Measurements from ENCODE around the gene NCR2. TPM values are rescaled to one million over a fixed set of nuclear protein-coding genes. Genes with fewer than 3 reads are reported as not detected.

NCR2 gene
- total and polyA plus RNA-seq, 5 experiments from 2014 or later: not detected

DNA sequence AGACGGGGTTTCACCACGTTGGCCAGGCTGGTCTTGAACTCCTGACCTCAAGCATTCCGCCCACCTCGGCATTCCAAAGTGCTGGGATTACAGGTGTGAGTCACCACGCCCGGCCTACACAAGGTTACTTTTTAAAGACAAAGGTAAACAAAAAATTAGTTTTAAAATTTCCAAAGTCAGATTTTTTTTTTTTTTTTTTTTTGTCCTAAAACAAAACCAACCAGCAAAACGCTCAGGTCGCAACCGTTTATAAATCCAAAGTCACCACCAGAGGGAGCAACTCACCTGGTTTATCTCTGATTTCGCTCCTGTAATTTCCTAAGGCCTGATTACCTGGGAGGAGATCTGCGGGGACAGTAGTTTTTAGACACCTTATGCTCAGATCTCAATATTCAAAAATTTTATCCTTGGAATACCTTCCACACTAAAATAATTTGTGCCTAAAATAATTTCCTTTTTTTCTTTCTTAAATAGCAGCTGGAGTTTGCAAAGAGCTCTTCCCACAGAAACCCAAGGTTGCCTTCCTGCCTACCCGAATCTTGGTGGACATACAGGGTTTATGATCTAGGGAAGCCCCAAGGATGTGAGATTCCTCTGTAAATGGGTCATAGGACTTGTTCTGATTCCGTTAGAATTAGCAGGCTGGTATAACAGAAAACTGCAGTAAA is 29.1 kb upstream of the NCR2 start:
- peak; percentile 40 to 49 for ATAC-seq
- no peaks in the 10 kb centered on the region for H3K36me3 Mint-ChIP-seq
- peaks cover 6 to 23% (median 18%) of the 10 kb centered on the region in 4 donors for H3K4me1 Mint-ChIP-seq
- peak in 8 of 10 donors; percentile 23 to 54 (median 44) for DNase-seq
- peak overlapping the region in 2 of 10 donors; percentile 21 to 62 for H3K27ac Mint-ChIP-seq
- POLR2A ChIA-PET: interaction anchor here (0.7 to 1.2 kb wide), 3 partner anchors 10 to 90 kb away, joined by 3 to 6 read pairs (median 3); no protein-coding TSS in a partner anchor
- H3K9me3 Mint-ChIP-seq: peaks cover 0 to under 1% (median 0%) of the 10 kb centered on the region in 9 donors
- no peak overlapping the region for H3K4me3 Mint-ChIP-seq
- peaks cover 0 to 10% (median 0%) of the 10 kb centered on the region in 5 donors for H3K27me3 Mint-ChIP-seq

- Mint-ChIP-seq H3K9me3 (no peaks in the 10 kb centered on the region), H3K36me3 (no peaks in the 10 kb centered on the region), H3K27me3 (peaks cover 3 to 29% (median 15%) of the 10 kb centered on the region in 5 donors), H3K4me3 (no peak overlapping the region), H3K4me1 (peaks cover 4 to 35% (median 20%) of the 10 kb centered on the region in 4 donors), H3K27ac (no peak overlapping the region)
- POLR2A ChIA-PET: no interaction called here
- no peak for DNase-seq
- no peak for ATAC-seq
These were observed 20.2 kb upstream of the NCR2 start for GRCh38 chr6:41315203-41315602.

- ATAC-seq (no peak), DNase-seq (no peak)
- H3K9me3 Mint-ChIP-seq: no peaks in the 10 kb centered on the region
- no peaks in the 10 kb centered on the region for H3K36me3 Mint-ChIP-seq
- H3K4me3 Mint-ChIP-seq: no peak overlapping the region
- no peak overlapping the region for H3K27ac Mint-ChIP-seq
- POLR2A ChIA-PET: no interaction called here
- H3K4me1 Mint-ChIP-seq: peaks cover 4 to 35% (median 20%) of the 10 kb centered on the region in 4 donors
- H3K27me3 Mint-ChIP-seq: peaks cover 3 to 29% (median 15%) of the 10 kb centered on the region in 5 donors
These were observed 19.3 kb upstream of the NCR2 start for GRCh38 chr6:41315943-41316620.

- Mint-ChIP-seq H3K27ac (peak overlapping the region in 3 of 10 donors; percentile 48 to 89 (median 87)), H3K4me3 (peak overlapping the region in 6 of 10 donors; percentile 51 to 83 (median 76)), H3K36me3 (no peaks in the 10 kb centered on the region), H3K4me1 (peaks cover 4 to 35% (median 20%) of the 10 kb centered on the region in 4 donors), H3K27me3 (peaks cover 2 to 21% (median 3%) of the 10 kb centered on the region in 5 donors), H3K9me3 (no peaks in the 10 kb centered on the region)
- no peak for DNase-seq
- POLR2A ChIA-PET: interaction anchor here (0.9 to 1.4 kb wide), 2 partner anchors 11 to 245 kb away, joined by 3 read pairs; partner anchors contain the start of genes NFYA and OARD1
- no peak for ATAC-seq
These were observed 17.2 kb upstream of the NCR2 start for GRCh38 chr6:41318261-41318653.

- peak; percentile 98 for ATAC-seq
- Mint-ChIP-seq H3K36me3 (no peaks in the 10 kb centered on the region), H3K4me1 (peaks cover 4 to 34% (median 20%) of the 10 kb centered on the region in 4 donors), H3K27ac (peak overlapping the region; percentile 48 to 90 (median 76)), H3K4me3 (peak overlapping the region; percentile 55 to 83 (median 76)), H3K9me3 (no peaks in the 10 kb centered on the region), H3K27me3 (peaks cover 0 to 19% (median 3%) of the 10 kb centered on the region in 5 donors)
- POLR2A ChIA-PET: interaction anchor here (0.7 to 1.8 kb wide), 4 partner anchors 11 to 246 kb away, joined by 3 to 8 read pairs (median 3); partner anchors contain the start of genes NFYA and OARD1
- DNase-seq: peak; percentile 70 to 90 (median 82)
These were observed 16.5 kb upstream of the NCR2 start for GRCh38 chr6:41318654-41319565.

DNA sequence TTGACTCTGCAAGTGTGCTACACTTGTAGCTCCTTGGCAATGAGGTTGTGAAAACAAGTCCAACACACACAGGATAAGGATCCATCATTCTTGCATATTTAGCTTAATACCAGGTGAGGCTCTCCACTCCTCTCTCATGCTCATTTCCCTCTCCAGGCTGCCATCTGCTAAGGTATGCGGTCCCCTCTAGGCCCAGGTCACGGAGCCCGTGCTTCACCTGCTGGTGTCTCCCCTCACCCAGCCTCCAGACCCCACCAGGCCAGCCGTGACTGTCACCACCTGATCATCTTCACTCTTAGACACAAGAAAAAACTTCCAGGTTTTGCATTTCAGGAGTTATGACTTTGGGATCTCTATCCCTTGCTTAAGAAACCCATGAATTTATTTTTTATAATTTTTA is 14.2 kb upstream of the NCR2 start:
- ATAC-seq: no peak
- Mint-ChIP-seq H3K9me3 (no peaks in the 10 kb centered on the region), H3K4me3 (no peak overlapping the region), H3K27ac (no peak overlapping the region), H3K4me1 (peaks cover 4 to 21% (median 20%) of the 10 kb centered on the region in 4 donors), H3K27me3 (peaks cover 0 to 12% (median 2%) of the 10 kb centered on the region in 5 donors), H3K36me3 (no peaks in the 10 kb centered on the region)
- POLR2A ChIA-PET: interaction anchor here (0.9 kb wide), 1 partner anchor 12 kb away, joined by 4 read pairs; no protein-coding TSS in a partner anchor
- no peak for DNase-seq

GRCh38 chr6:41325446-41326066 is 9.9 kb upstream of the NCR2 start:
- POLR2A ChIA-PET: interaction anchor here (1.3 kb wide), 1 partner anchor 8 kb away, joined by 5 read pairs; no protein-coding TSS in a partner anchor
- ATAC-seq: no peak
- H3K4me1 Mint-ChIP-seq: peaks cover 0 to 3% (median 1%) of the 10 kb centered on the region in 4 donors
- no peak overlapping the region for H3K27ac Mint-ChIP-seq
- H3K4me3 Mint-ChIP-seq: no peak overlapping the region
- H3K9me3 Mint-ChIP-seq: no peaks in the 10 kb centered on the region
- peaks cover 0 to 8% (median 2%) of the 10 kb centered on the region in 5 donors for H3K27me3 Mint-ChIP-seq
- no peak for DNase-seq
- H3K36me3 Mint-ChIP-seq: no peaks in the 10 kb centered on the region

DNA sequence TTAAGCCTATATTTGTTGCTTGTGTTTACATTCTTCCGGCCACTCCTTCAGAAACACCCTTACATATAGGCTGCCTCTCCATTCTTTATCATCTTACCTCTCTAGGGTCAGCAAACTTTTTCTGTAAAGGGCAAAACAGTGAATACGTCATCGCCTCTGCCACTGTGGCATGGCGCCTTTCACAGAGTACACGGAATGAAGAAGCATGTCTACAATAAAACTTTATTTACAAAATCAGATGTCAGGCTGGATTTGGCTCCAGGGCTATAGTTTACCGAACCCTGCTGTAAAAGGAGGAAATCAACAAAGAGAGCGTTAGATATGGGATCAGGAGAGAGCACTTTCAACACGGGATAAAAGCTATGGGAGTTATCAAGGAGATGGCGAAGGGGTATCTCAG is 9.3 kb upstream of the NCR2 start:
- H3K4me3 Mint-ChIP-seq: no peak overlapping the region
- no peaks in the 10 kb centered on the region for H3K36me3 Mint-ChIP-seq
- H3K9me3 Mint-ChIP-seq: no peaks in the 10 kb centered on the region
- no peak for DNase-seq
- POLR2A ChIA-PET: interaction anchor here (1.3 kb wide), 1 partner anchor 8 kb away, joined by 5 read pairs; no protein-coding TSS in a partner anchor
- H3K27me3 Mint-ChIP-seq: peaks cover 0 to 8% (median 2%) of the 10 kb centered on the region in 5 donors
- ATAC-seq: no peak
- H3K4me1 Mint-ChIP-seq: peaks cover under 1 to 4% (median 2%) of the 10 kb centered on the region in 4 donors
- H3K27ac Mint-ChIP-seq: no peak overlapping the region

DNA sequence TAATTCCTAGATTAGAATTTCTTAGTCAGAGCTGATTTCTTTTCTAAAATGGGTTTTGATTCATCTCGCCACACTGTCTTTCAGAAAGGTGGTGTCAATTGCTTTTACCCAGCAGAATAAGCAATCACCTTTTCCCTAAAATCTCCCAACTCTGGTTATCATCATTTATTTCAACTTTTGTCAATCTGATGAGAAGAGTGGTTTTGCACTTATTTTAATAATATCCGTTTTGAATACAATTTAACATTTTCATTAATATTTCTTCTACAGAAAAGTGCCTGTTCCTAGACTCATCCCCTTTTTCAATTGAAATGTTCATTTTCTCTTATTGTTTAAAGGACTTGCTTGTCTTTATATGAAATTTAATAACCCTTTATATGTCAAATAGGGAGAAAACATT is 8.2 kb upstream of the NCR2 start:
- H3K4me3 Mint-ChIP-seq: no peak overlapping the region
- ATAC-seq: no peak
- no peak for DNase-seq
- peaks cover 0 to 8% (median 2%) of the 10 kb centered on the region in 5 donors for H3K27me3 Mint-ChIP-seq
- H3K36me3 Mint-ChIP-seq: no peaks in the 10 kb centered on the region
- H3K4me1 Mint-ChIP-seq: peaks cover 10 to 14% (median 12%) of the 10 kb centered on the region in 4 donors
- POLR2A ChIA-PET: no interaction called here
- no peaks in the 10 kb centered on the region for H3K9me3 Mint-ChIP-seq
- no peak overlapping the region for H3K27ac Mint-ChIP-seq

GRCh38 chr6:41331401-41332150 is 3.8 kb upstream of the NCR2 start:
- H3K36me3 Mint-ChIP-seq: no peaks in the 10 kb centered on the region
- POLR2A ChIA-PET: interaction anchor here (0.9 kb wide), 1 partner anchor 13 kb away, joined by 3 read pairs; no protein-coding TSS in a partner anchor
- no peak for DNase-seq
- ATAC-seq: no peak
- peaks cover 0 to 4% (median 0%) of the 10 kb centered on the region in 5 donors for H3K27me3 Mint-ChIP-seq
- H3K27ac Mint-ChIP-seq: peak overlapping the region in 9 of 10 donors; percentile 44 to 99 (median 62)
- H3K4me1 Mint-ChIP-seq: peaks cover 42 to 58% (median 56%) of the 10 kb centered on the region in 4 donors
- H3K9me3 Mint-ChIP-seq: no peaks in the 10 kb centered on the region
- H3K4me3 Mint-ChIP-seq: peak overlapping the region in 7 of 10 donors; percentile 24 to 69 (median 36)

DNA sequence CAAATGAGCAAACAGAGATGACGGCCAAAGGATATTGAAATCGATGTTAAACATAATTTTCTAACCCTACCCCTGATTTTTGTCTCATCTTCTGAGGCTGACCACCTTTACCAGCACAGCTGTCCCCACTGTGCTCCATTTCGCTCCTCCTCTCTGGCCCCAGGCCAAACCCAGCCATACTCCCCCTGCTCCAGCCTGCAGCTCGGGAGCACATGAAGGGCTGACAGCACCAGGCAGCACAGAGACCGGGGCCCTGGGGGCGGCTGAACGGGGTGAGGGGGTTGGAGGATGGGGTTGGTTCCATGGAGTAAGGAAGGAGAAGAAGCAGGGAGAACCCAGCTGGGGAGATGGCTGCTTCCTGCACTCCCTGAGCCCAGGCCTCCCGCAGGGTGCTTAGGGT is 3.2 kb upstream of the NCR2 start:
- Mint-ChIP-seq H3K4me1 (peaks cover 43 to 62% (median 60%) of the 10 kb centered on the region in 4 donors), H3K27ac (peak overlapping the region; percentile 50 to 99 (median 94))

More for the DNA sequence above, 3.2 kb upstream of the NCR2 start:
- peak overlapping the region in 6 of 10 donors; percentile 32 to 69 (median 42) for H3K4me3 Mint-ChIP-seq
- H3K36me3 Mint-ChIP-seq: no peaks in the 10 kb centered on the region
- peak in 1 of 10 donors; percentile 9 for DNase-seq
- POLR2A ChIA-PET: interaction anchor here (0.9 to 2.6 kb wide), 3 partner anchors 10 to 13 kb away, joined by 3 to 28 read pairs (median 3); no protein-coding TSS in a partner anchor
- no peak for ATAC-seq
- H3K9me3 Mint-ChIP-seq: no peaks in the 10 kb centered on the region
- peaks cover 0 to 2% (median 0%) of the 10 kb centered on the region in 5 donors for H3K27me3 Mint-ChIP-seq

Data from naive thymus-derived CD8-positive, alpha-beta T cell (primary cell).